ENCODE data around the gene DPP8.

DPP8 gene

GRCh38 chr15:65424683-65425082, 92.8 kb downstream of the DPP8 start:
- Mint-ChIP-seq H3K9me3 (no peaks in the 10 kb centered on the region), H3K36me3 (ENCODE audit: low read depth) (peaks cover 5% of the 10 kb centered on the region), H3K4me3 (no peak overlapping the region)

GRCh38 chr15:65423976-65424679, 93.4 kb downstream of the DPP8 start:
- Mint-ChIP-seq H3K27ac (no peak overlapping the region), H3K9me3 (no peaks in the 10 kb centered on the region), H3K36me3 (ENCODE audit: low read depth) (peaks cover 5% of the 10 kb centered on the region), H3K4me3 (peak overlapping the region; percentile 33), H3K4me1 (ENCODE audit: low read depth) (peaks cover 17% of the 10 kb centered on the region), H3K27me3 (ENCODE audit: low read depth) (peaks cover 62% of the 10 kb centered on the region)

More at GRCh38 chr15:65424683-65425082, 92.8 kb downstream of the DPP8 start:
- Mint-ChIP-seq H3K4me1 (ENCODE audit: low read depth) (peaks cover 17% of the 10 kb centered on the region), H3K27ac (no peak overlapping the region), H3K27me3 (ENCODE audit: low read depth) (peaks cover 57% of the 10 kb centered on the region)

- Mint-ChIP-seq H3K27me3 (ENCODE audit: low read depth) (peaks cover 70% of the 10 kb centered on the region), H3K27ac (no peak overlapping the region)
These were observed 94.1 kb downstream of the DPP8 start for GRCh38 chr15:65423150-65423975.

GRCh38 chr15:65421360-65422215, 95.9 kb downstream of the DPP8 start:
- Mint-ChIP-seq H3K9me3 (no peaks in the 10 kb centered on the region), H3K4me3 (peak overlapping the region; percentile 86), H3K4me1 (ENCODE audit: low read depth) (peaks cover 17% of the 10 kb centered on the region), H3K27me3 (ENCODE audit: low read depth) (peaks cover 73% of the 10 kb centered on the region), H3K27ac (no peak overlapping the region), H3K36me3 (ENCODE audit: low read depth) (peaks cover 5% of the 10 kb centered on the region)

More at GRCh38 chr15:65423150-65423975, 94.1 kb downstream of the DPP8 start:
- Mint-ChIP-seq H3K36me3 (ENCODE audit: low read depth) (peaks cover 5% of the 10 kb centered on the region), H3K4me1 (ENCODE audit: low read depth) (peaks cover 17% of the 10 kb centered on the region), H3K4me3 (peak overlapping the region; percentile 84), H3K9me3 (no peaks in the 10 kb centered on the region)

GRCh38 chr15:65420975-65421359, 96.5 kb downstream of the DPP8 start:
- Mint-ChIP-seq H3K27ac (no peak overlapping the region), H3K9me3 (no peaks in the 10 kb centered on the region), H3K36me3 (ENCODE audit: low read depth) (peaks cover 5% of the 10 kb centered on the region), H3K27me3 (ENCODE audit: low read depth) (peaks cover 67% of the 10 kb centered on the region), H3K4me1 (ENCODE audit: low read depth) (peaks cover 17% of the 10 kb centered on the region), H3K4me3 (no peak overlapping the region)

- peaks cover 14% of the 10 kb centered on the region for H3K4me1 Mint-ChIP-seq (ENCODE audit: low read depth)
- H3K27ac Mint-ChIP-seq = no peak overlapping the region
- peaks cover 5% of the 10 kb centered on the region for H3K36me3 Mint-ChIP-seq (ENCODE audit: low read depth)
- no peaks in the 10 kb centered on the region for H3K9me3 Mint-ChIP-seq
- H3K4me3 Mint-ChIP-seq = no peak overlapping the region
- peaks cover 49% of the 10 kb centered on the region for H3K27me3 Mint-ChIP-seq (ENCODE audit: low read depth)
These were observed 98.9 kb downstream of the DPP8 start for GRCh38 chr15:65418596-65418995.

- Mint-ChIP-seq H3K27ac (no peak overlapping the region), H3K36me3 (ENCODE audit: low read depth) (no peaks in the 10 kb centered on the region), H3K9me3 (no peaks in the 10 kb centered on the region), H3K4me3 (no peak overlapping the region), H3K27me3 (ENCODE audit: low read depth) (peaks cover 36% of the 10 kb centered on the region), H3K4me1 (ENCODE audit: low read depth) (peaks cover 6% of the 10 kb centered on the region)
These were observed 100.6 kb downstream of the DPP8 start for GRCh38 chr15:65416845-65417416.

GRCh38 chr15:65414841-65415621, 102.5 kb downstream of the DPP8 start:
- H3K9me3 Mint-ChIP-seq = no peaks in the 10 kb centered on the region
- no peaks in the 10 kb centered on the region for H3K36me3 Mint-ChIP-seq (ENCODE audit: low read depth)
- H3K4me3 Mint-ChIP-seq = no peak overlapping the region
- no peaks in the 10 kb centered on the region for H3K4me1 Mint-ChIP-seq (ENCODE audit: low read depth)
- H3K27me3 Mint-ChIP-seq (ENCODE audit: low read depth) = peaks cover 35% of the 10 kb centered on the region
- H3K27ac Mint-ChIP-seq = no peak overlapping the region

GRCh38 chr15:65413760-65414144, 103.7 kb downstream of the DPP8 start:
- Mint-ChIP-seq H3K27me3 (ENCODE audit: low read depth) (peaks cover 29% of the 10 kb centered on the region), H3K9me3 (no peaks in the 10 kb centered on the region), H3K4me1 (ENCODE audit: low read depth) (peaks cover 1% of the 10 kb centered on the region), H3K4me3 (no peak overlapping the region), H3K36me3 (ENCODE audit: low read depth) (no peaks in the 10 kb centered on the region), H3K27ac (no peak overlapping the region)

GRCh38 chr15:65413051-65413759, 104.3 kb downstream of the DPP8 start:
- Mint-ChIP-seq H3K27me3 (ENCODE audit: low read depth) (peaks cover 28% of the 10 kb centered on the region), H3K36me3 (ENCODE audit: low read depth) (no peaks in the 10 kb centered on the region), H3K9me3 (no peaks in the 10 kb centered on the region), H3K4me3 (no peak overlapping the region), H3K4me1 (ENCODE audit: low read depth) (peaks cover 1% of the 10 kb centered on the region), H3K27ac (no peak overlapping the region)

- Mint-ChIP-seq H3K27ac (no peak overlapping the region), H3K36me3 (ENCODE audit: low read depth) (no peaks in the 10 kb centered on the region)
These were observed 104.9 kb downstream of the DPP8 start for GRCh38 chr15:65412556-65412955.

GRCh38 chr15:65411465-65412071, 105.9 kb downstream of the DPP8 start:
- Mint-ChIP-seq H3K36me3 (ENCODE audit: low read depth) (no peaks in the 10 kb centered on the region), H3K27me3 (ENCODE audit: low read depth) (peaks cover 34% of the 10 kb centered on the region), H3K27ac (no peak overlapping the region), H3K4me3 (no peak overlapping the region), H3K9me3 (no peaks in the 10 kb centered on the region), H3K4me1 (ENCODE audit: low read depth) (peaks cover 1% of the 10 kb centered on the region)

More at GRCh38 chr15:65412556-65412955, 104.9 kb downstream of the DPP8 start:
- Mint-ChIP-seq H3K4me3 (no peak overlapping the region), H3K27me3 (ENCODE audit: low read depth) (peaks cover 33% of the 10 kb centered on the region), H3K9me3 (no peaks in the 10 kb centered on the region), H3K4me1 (ENCODE audit: low read depth) (peaks cover 1% of the 10 kb centered on the region)

- Mint-ChIP-seq H3K27me3 (ENCODE audit: low read depth) (peaks cover 39% of the 10 kb centered on the region), H3K4me3 (no peak overlapping the region), H3K9me3 (no peaks in the 10 kb centered on the region), H3K4me1 (ENCODE audit: low read depth) (peaks cover 1% of the 10 kb centered on the region), H3K27ac (no peak overlapping the region), H3K36me3 (ENCODE audit: low read depth) (no peaks in the 10 kb centered on the region)
These were observed 106.5 kb downstream of the DPP8 start for GRCh38 chr15:65410972-65411371.

Measured in T-helper 1 cell treated with Interleukin-12 subunit alpha and Interleukin-12 subunit beta and Interleukin-4 antibody, amounts not matched to agents 30 μg/mL and 1 μg/mL, for 36 hours (primary cell).